ENCODE measurements around the gene HOXC6.

The HOXC6 gene

GRCh38 chr12:53992377-53992889, 35.8 kb upstream of the HOXC6 start:
- Histone ChIP-seq H3K36me3 (ENCODE audit: control insufficient read depth in 4 of 4, insufficient read depth in 4 of 4, low read length in 3 of 4) (no peaks in the 10 kb centered on the region), H3K9me3 (ENCODE audit: control extremely low read depth in 1 of 5, control insufficient read depth in 4 of 5, insufficient read depth in 2 of 5, low read depth in 1 of 5, low read length in 4 of 5) (no peaks in the 10 kb centered on the region), H3K4me3 (ENCODE audit: control insufficient read depth in 1 of 7, extremely low read depth in 1 of 7, insufficient read depth in 4 of 7, low read depth in 2 of 7, low read length in 6 of 7) (no peak overlapping the region), H3K27me3 (replicated peaks in 2 of 5; ENCODE audit: control insufficient read depth in 4 of 5, insufficient read depth in 5 of 5, low read length in 4 of 5) (peaks cover 21 to 100% (median 68%) of the 10 kb centered on the region in 5 experiments), H3K27ac (ENCODE audit: insufficient read depth in 1 of 2, low read depth in 1 of 2, low read length in 2 of 2, poor library complexity in 1 of 2, severe bottlenecking in 2 of 2) (no peak overlapping the region), H3K4me1 (ENCODE audit: control extremely low read depth in 1 of 4, control insufficient read depth in 4 of 4, insufficient read depth in 4 of 4, low read length in 3 of 4) (peaks cover 0 to 25% (median 13%) of the 10 kb centered on the region in 4 experiments)
- POLR2A ChIA-PET: interaction anchor here (0.5 kb wide), 1 partner anchor 225 kb away, joined by 3 read pairs; no protein-coding TSS in a partner anchor
- WGBS (ENCODE audit: insufficient coverage): no CpG with 5 or more reads among the region's 7 CpGs
- CTCF ChIA-PET: interaction anchor here (1.1 to 3.8 kb wide), 8 partner anchors 8 to 222 kb away, joined by 3 to 23 read pairs (median 4); partner anchors contain the start of genes HOXC10 and HOXC9
- no peak for DNase-seq

DNA sequence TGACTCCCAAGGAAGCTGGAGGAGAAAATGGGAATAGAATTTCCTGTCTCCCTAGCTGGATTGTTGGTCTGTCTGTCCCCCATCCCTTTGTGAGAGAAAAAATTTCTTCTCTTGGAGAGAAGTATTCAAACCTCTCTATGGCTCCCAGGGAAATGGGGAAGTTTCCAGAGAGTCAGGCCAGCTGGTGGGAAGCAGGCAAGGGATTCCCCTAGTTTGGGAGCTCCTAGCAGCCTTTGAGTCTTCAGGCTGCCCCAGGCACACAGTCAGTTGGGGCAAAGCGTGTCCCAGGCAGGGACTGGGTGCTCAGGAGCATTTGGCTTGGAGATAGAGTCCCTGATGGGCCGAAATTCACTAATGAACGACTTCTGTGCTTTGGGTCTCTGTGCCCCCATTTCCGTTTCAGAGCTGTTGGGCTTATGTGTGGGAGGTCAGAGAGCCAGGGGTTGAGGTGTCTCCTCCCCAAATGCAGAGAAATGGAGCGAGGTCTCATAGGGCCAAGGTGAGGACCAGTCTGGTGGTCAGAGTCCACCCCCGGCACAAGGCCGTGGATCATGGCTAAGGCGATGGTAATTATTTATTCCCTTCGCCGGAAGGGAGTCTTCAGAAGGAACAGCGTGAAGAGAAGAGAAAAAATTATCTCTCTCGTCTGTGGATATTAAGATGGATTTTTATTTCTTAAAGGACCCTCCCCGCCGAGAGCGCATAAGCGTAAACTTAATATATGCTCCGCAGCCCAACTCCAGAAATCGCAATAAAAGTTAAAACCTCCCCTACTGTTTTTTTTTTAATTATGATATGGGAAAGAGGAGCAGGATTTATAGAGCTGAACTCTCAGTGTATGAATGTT, 34.9 kb upstream of the HOXC6 start:
- no peak overlapping the region for H3K27ac ChIP-seq (ENCODE audit: insufficient read depth in 1 of 2, low read depth in 1 of 2, low read length in 2 of 2, poor library complexity in 1 of 2, severe bottlenecking in 2 of 2)
- peaks cover 16 to 100% (median 69%) of the 10 kb centered on the region in 5 experiments for H3K27me3 ChIP-seq (replicated peaks in 2 of 5; ENCODE audit: control insufficient read depth in 4 of 5, insufficient read depth in 5 of 5, low read length in 4 of 5)
- ChIA-PET CTCF (interaction anchor here (1.1 to 3.8 kb wide), 5 partner anchors 9 to 213 kb away, joined by 3 to 23 read pairs (median 4); partner anchors contain the start of gene HOXC10), POLR2A (no interaction called here)
- WGBS (ENCODE audit: insufficient coverage): 26% methylated on average over 8 of the region's 18 CpGs
- no peak overlapping the region for H3K4me3 ChIP-seq (ENCODE audit: control insufficient read depth in 1 of 7, extremely low read depth in 1 of 7, insufficient read depth in 4 of 7, low read depth in 2 of 7, low read length in 6 of 7)
- peaks cover 0 to 25% (median 13%) of the 10 kb centered on the region in 4 experiments for H3K4me1 ChIP-seq (ENCODE audit: control extremely low read depth in 1 of 4, control insufficient read depth in 4 of 4, insufficient read depth in 4 of 4, low read length in 3 of 4)
- no peaks in the 10 kb centered on the region for H3K9me3 ChIP-seq (ENCODE audit: control extremely low read depth in 1 of 5, control insufficient read depth in 4 of 5, insufficient read depth in 2 of 5, low read depth in 1 of 5, low read length in 4 of 5)
- H3K36me3 ChIP-seq (ENCODE audit: control insufficient read depth in 4 of 4, insufficient read depth in 4 of 4, low read length in 3 of 4): no peaks in the 10 kb centered on the region
- no peak for DNase-seq

DNA sequence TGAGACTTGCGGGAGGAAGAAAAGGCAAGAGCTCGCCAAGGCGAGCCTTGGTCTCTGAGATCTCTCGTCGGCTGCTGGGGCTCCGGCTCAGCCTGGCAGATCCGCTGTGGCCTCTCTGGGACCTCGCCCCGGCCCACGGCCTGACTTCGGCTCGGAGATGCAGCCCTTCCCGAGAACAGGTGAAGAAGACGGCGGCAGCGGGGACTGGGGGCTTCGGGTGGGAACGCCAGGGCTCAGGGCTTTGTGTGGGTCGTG, 34.3 kb upstream of the HOXC6 start:
- ChIA-PET POLR2A (no interaction called here), CTCF (interaction anchor here (1.5 to 3.8 kb wide), 2 partner anchors 22 to 213 kb away, joined by 4 to 23 read pairs; no protein-coding TSS in a partner anchor)
- peaks cover 0 to 25% (median 12%) of the 10 kb centered on the region in 4 experiments for H3K4me1 ChIP-seq (ENCODE audit: control extremely low read depth in 1 of 4, control insufficient read depth in 4 of 4, insufficient read depth in 4 of 4, low read length in 3 of 4)
- DNase-seq: no peak
- peaks cover 12 to 100% (median 68%) of the 10 kb centered on the region in 5 experiments for H3K27me3 ChIP-seq (replicated peaks in 2 of 5; ENCODE audit: control insufficient read depth in 4 of 5, insufficient read depth in 5 of 5, low read length in 4 of 5)
- H3K4me3 ChIP-seq (ENCODE audit: control insufficient read depth in 1 of 7, extremely low read depth in 1 of 7, insufficient read depth in 4 of 7, low read depth in 2 of 7, low read length in 6 of 7): no peak overlapping the region
- no peaks in the 10 kb centered on the region for H3K9me3 ChIP-seq (ENCODE audit: control extremely low read depth in 1 of 5, control insufficient read depth in 4 of 5, insufficient read depth in 2 of 5, low read depth in 1 of 5, low read length in 4 of 5)
- no peak overlapping the region for H3K27ac ChIP-seq (ENCODE audit: insufficient read depth in 1 of 2, low read depth in 1 of 2, low read length in 2 of 2, poor library complexity in 1 of 2, severe bottlenecking in 2 of 2)
- no peaks in the 10 kb centered on the region for H3K36me3 ChIP-seq (ENCODE audit: control insufficient read depth in 4 of 4, insufficient read depth in 4 of 4, low read length in 3 of 4)
- 6% methylated on average over 17 of the region's 19 CpGs for WGBS (ENCODE audit: insufficient coverage)

GRCh38 chr12:53994264-53995001, 33.8 kb upstream of the HOXC6 start:
- no peaks in the 10 kb centered on the region for H3K36me3 ChIP-seq (ENCODE audit: control insufficient read depth in 4 of 4, insufficient read depth in 4 of 4, low read length in 3 of 4)
- CTCF ChIA-PET: interaction anchor here (1.5 to 3.8 kb wide), 2 partner anchors 22 to 212 kb away, joined by 4 to 23 read pairs; no protein-coding TSS in a partner anchor
- H3K27ac ChIP-seq (ENCODE audit: insufficient read depth in 1 of 2, low read depth in 1 of 2, low read length in 2 of 2, poor library complexity in 1 of 2, severe bottlenecking in 2 of 2): peak overlapping the region in 1 of 2 experiments; percentile 49
- no peak for DNase-seq
- WGBS (ENCODE audit: insufficient coverage): 6% methylated on average over 36 of the region's 60 CpGs
- no peak overlapping the region for H3K4me3 ChIP-seq (ENCODE audit: control insufficient read depth in 1 of 7, extremely low read depth in 1 of 7, insufficient read depth in 4 of 7, low read depth in 2 of 7, low read length in 6 of 7)
- peaks cover 0 to 22% (median 10%) of the 10 kb centered on the region in 4 experiments for H3K4me1 ChIP-seq (ENCODE audit: control extremely low read depth in 1 of 4, control insufficient read depth in 4 of 4, insufficient read depth in 4 of 4, low read length in 3 of 4)
- POLR2A ChIA-PET: no interaction called here
- H3K27me3 ChIP-seq (replicated peaks in 2 of 5; ENCODE audit: control insufficient read depth in 4 of 5, insufficient read depth in 5 of 5, low read length in 4 of 5): peaks cover 10 to 100% (median 66%) of the 10 kb centered on the region in 5 experiments
- no peaks in the 10 kb centered on the region for H3K9me3 ChIP-seq (ENCODE audit: control extremely low read depth in 1 of 5, control insufficient read depth in 4 of 5, insufficient read depth in 2 of 5, low read depth in 1 of 5, low read length in 4 of 5)

GRCh38 chr12:53995002-53995377, 33.2 kb upstream of the HOXC6 start:
- H3K4me3 ChIP-seq (ENCODE audit: control insufficient read depth in 1 of 7, extremely low read depth in 1 of 7, insufficient read depth in 4 of 7, low read depth in 2 of 7, low read length in 6 of 7): peak overlapping the region in 2 of 7 experiments; percentile 72
- ChIA-PET CTCF (no interaction called here), POLR2A (no interaction called here)
- WGBS (ENCODE audit: insufficient coverage): under 1% methylated on average over 16 of the region's 17 CpGs
- H3K27me3 ChIP-seq (replicated peaks in 2 of 5; ENCODE audit: control insufficient read depth in 4 of 5, insufficient read depth in 5 of 5, low read length in 4 of 5): peaks cover 10 to 100% (median 67%) of the 10 kb centered on the region in 5 experiments
- peak overlapping the region in 1 of 2 experiments; percentile 49 for H3K27ac ChIP-seq (ENCODE audit: insufficient read depth in 1 of 2, low read depth in 1 of 2, low read length in 2 of 2, poor library complexity in 1 of 2, severe bottlenecking in 2 of 2)
- no peak for DNase-seq
- H3K4me1 ChIP-seq (ENCODE audit: control extremely low read depth in 1 of 4, control insufficient read depth in 4 of 4, insufficient read depth in 4 of 4, low read length in 3 of 4): peaks cover 0 to 26% (median 13%) of the 10 kb centered on the region in 4 experiments
- no peaks in the 10 kb centered on the region for H3K36me3 ChIP-seq (ENCODE audit: control insufficient read depth in 4 of 4, insufficient read depth in 4 of 4, low read length in 3 of 4)
- no peaks in the 10 kb centered on the region for H3K9me3 ChIP-seq (ENCODE audit: control extremely low read depth in 1 of 5, control insufficient read depth in 4 of 5, insufficient read depth in 2 of 5, low read depth in 1 of 5, low read length in 4 of 5)

- Histone ChIP-seq H3K9me3 (ENCODE audit: control extremely low read depth in 1 of 5, control insufficient read depth in 4 of 5, insufficient read depth in 2 of 5, low read depth in 1 of 5, low read length in 4 of 5) (no peaks in the 10 kb centered on the region), H3K27ac (ENCODE audit: insufficient read depth in 1 of 2, low read depth in 1 of 2, low read length in 2 of 2, poor library complexity in 1 of 2, severe bottlenecking in 2 of 2) (peak overlapping the region in 1 of 2 experiments; percentile 70), H3K36me3 (ENCODE audit: control insufficient read depth in 4 of 4, insufficient read depth in 4 of 4, low read length in 3 of 4) (no peaks in the 10 kb centered on the region), H3K27me3 (replicated peaks in 2 of 5; ENCODE audit: control insufficient read depth in 4 of 5, insufficient read depth in 5 of 5, low read length in 4 of 5) (peaks cover 10 to 100% (median 66%) of the 10 kb centered on the region in 5 experiments), H3K4me1 (ENCODE audit: control extremely low read depth in 1 of 4, control insufficient read depth in 4 of 4, insufficient read depth in 4 of 4, low read length in 3 of 4) (peaks cover 0 to 29% (median 16%) of the 10 kb centered on the region in 4 experiments), H3K4me3 (ENCODE audit: control insufficient read depth in 1 of 7, extremely low read depth in 1 of 7, insufficient read depth in 4 of 7, low read depth in 2 of 7, low read length in 6 of 7) (peak overlapping the region in 6 of 7 experiments; percentile 16 to 72 (median 36))
- WGBS (ENCODE audit: insufficient coverage): under 1% methylated on average over 40 of the region's 48 CpGs
- ChIA-PET POLR2A (no interaction called here), CTCF (interaction anchor here (7.5 kb wide), 1 partner anchor 9 kb away, joined by 46 read pairs; the partner anchor contains the start of gene HOXC10)
- peak in 2 of 3 donors; percentile 45 to 48 for DNase-seq
Measured at GRCh38 chr12:53995378-53996239, 32.6 kb upstream of the HOXC6 start.
